Measurements from ENCODE around the gene ZMYND8. TPM values are rescaled to one million over a fixed set of nuclear protein-coding genes. Genes with fewer than 3 reads are reported as not detected.

Gene ZMYND8
- total and polyA plus RNA-seq, 4 donors: 4.5 to 27.4 (median 14.1) TPM

GRCh38 chr20:47346172-47346571 is 10.3 kb downstream of the ZMYND8 start:
- H3K27ac ChIP-seq (ENCODE audit: low read depth in 1 of 2, low read length in 2 of 2): no peak overlapping the region
- H3K9me3 ChIP-seq (ENCODE audit: control insufficient read depth, low read length): no peaks in the 10 kb centered on the region
- no peaks in the 10 kb centered on the region for H3K36me3 ChIP-seq (ENCODE audit: control insufficient read depth in 1 of 2, insufficient read depth in 2 of 2, low read length in 1 of 2)
- no peak overlapping the region for H3K4me3 ChIP-seq (ENCODE audit: low read length in 2 of 2)
- ATAC-seq (ENCODE audit: low FRiP score) (no peak), DNase-seq (no peak)
- peaks cover 4 to 16% of the 10 kb centered on the region in 2 donors for H3K4me1 ChIP-seq (ENCODE audit: control insufficient read depth in 1 of 2, insufficient read depth in 2 of 2, low read length in 2 of 2)
- intact Hi-C loops (cut with DNase I): no loop called here
- no peaks in the 10 kb centered on the region for H3K27me3 ChIP-seq (ENCODE audit: control insufficient read depth in 1 of 2, insufficient read depth in 2 of 2, low read length in 1 of 2)
- 92 to 93% methylated on average over 3 of the region's 3 CpGs for WGBS, 2 donors

- Histone ChIP-seq H3K27me3 (ENCODE audit: control insufficient read depth in 1 of 2, insufficient read depth in 2 of 2, low read length in 1 of 2) (no peaks in the 10 kb centered on the region), H3K4me1 (ENCODE audit: control insufficient read depth in 1 of 2, insufficient read depth in 2 of 2, low read length in 2 of 2) (peaks cover 4 to 10% of the 10 kb centered on the region in 2 donors), H3K27ac (ENCODE audit: low read depth in 1 of 2, low read length in 2 of 2) (no peak overlapping the region), H3K4me3 (ENCODE audit: low read length in 2 of 2) (no peak overlapping the region), H3K9me3 (ENCODE audit: control insufficient read depth, low read length) (no peaks in the 10 kb centered on the region), H3K36me3 (ENCODE audit: control insufficient read depth in 1 of 2, insufficient read depth in 2 of 2, low read length in 1 of 2) (no peaks in the 10 kb centered on the region)
- no peak for DNase-seq
- no peak for ATAC-seq (ENCODE audit: low FRiP score)
- intact Hi-C loops (cut with DNase I): no loop called here
- 96 to 99% methylated on average over 7 of the region's 7 CpGs for WGBS, 2 donors
Observed at GRCh38 chr20:47345214-47345613, 11.3 kb downstream of the ZMYND8 start.

- Histone ChIP-seq H3K9me3 (ENCODE audit: control insufficient read depth, low read length) (no peaks in the 10 kb centered on the region), H3K36me3 (ENCODE audit: control insufficient read depth in 1 of 2, insufficient read depth in 2 of 2, low read length in 1 of 2) (no peaks in the 10 kb centered on the region), H3K4me3 (ENCODE audit: low read length in 2 of 2) (no peak overlapping the region), H3K27me3 (ENCODE audit: control insufficient read depth in 1 of 2, insufficient read depth in 2 of 2, low read length in 1 of 2) (no peaks in the 10 kb centered on the region), H3K4me1 (ENCODE audit: control insufficient read depth in 1 of 2, insufficient read depth in 2 of 2, low read length in 2 of 2) (peaks cover 4 to 5% of the 10 kb centered on the region in 2 donors), H3K27ac (ENCODE audit: low read depth in 1 of 2, low read length in 2 of 2) (no peak overlapping the region)
- DNase-seq (no peak), ATAC-seq (ENCODE audit: low FRiP score) (peak; percentile 35)
- intact Hi-C loops (cut with DNase I): no loop called here
- 20 to 24% methylated on average over 4 of the region's 4 CpGs for WGBS, 2 donors
Observed at GRCh38 chr20:47343007-47343472, 13.5 kb downstream of the ZMYND8 start.

GRCh38 chr20:47338131-47338628 is 18.3 kb downstream of the ZMYND8 start:
- intact Hi-C loops (cut with DNase I): no loop called here
- no peak for ATAC-seq (ENCODE audit: low FRiP score)

GRCh38 chr20:47337413-47337812 is 19.1 kb downstream of the ZMYND8 start:
- H3K27ac ChIP-seq (ENCODE audit: low read depth in 1 of 2, low read length in 2 of 2): no peak overlapping the region
- peaks cover 4% of the 10 kb centered on the region in 2 donors for H3K4me1 ChIP-seq (ENCODE audit: control insufficient read depth in 1 of 2, insufficient read depth in 2 of 2, low read length in 2 of 2)
- whole genome bisulfite sequencing, 2 donors: 96 to 97% methylated on average over 7 of the region's 7 CpGs
- no peak overlapping the region for H3K4me3 ChIP-seq (ENCODE audit: low read length in 2 of 2)
- no peaks in the 10 kb centered on the region for H3K9me3 ChIP-seq (ENCODE audit: control insufficient read depth, low read length)
- intact Hi-C loops (cut with DNase I): no loop called here
- DNase-seq (no peak), ATAC-seq (ENCODE audit: low FRiP score) (no peak)
- no peaks in the 10 kb centered on the region for H3K36me3 ChIP-seq (ENCODE audit: control insufficient read depth in 1 of 2, insufficient read depth in 2 of 2, low read length in 1 of 2)
- H3K27me3 ChIP-seq (ENCODE audit: control insufficient read depth in 1 of 2, insufficient read depth in 2 of 2, low read length in 1 of 2): no peaks in the 10 kb centered on the region

More at GRCh38 chr20:47338131-47338628, 18.3 kb downstream of the ZMYND8 start:
- peaks cover under 1 to 4% of the 10 kb centered on the region in 2 donors for H3K4me1 ChIP-seq (ENCODE audit: control insufficient read depth in 1 of 2, insufficient read depth in 2 of 2, low read length in 2 of 2)
- no peaks in the 10 kb centered on the region for H3K36me3 ChIP-seq (ENCODE audit: control insufficient read depth in 1 of 2, insufficient read depth in 2 of 2, low read length in 1 of 2)
- H3K9me3 ChIP-seq (ENCODE audit: control insufficient read depth, low read length): no peaks in the 10 kb centered on the region
- H3K27me3 ChIP-seq (ENCODE audit: control insufficient read depth in 1 of 2, insufficient read depth in 2 of 2, low read length in 1 of 2): no peaks in the 10 kb centered on the region
- H3K4me3 ChIP-seq (ENCODE audit: low read length in 2 of 2): no peak overlapping the region
- 56 to 60% methylated on average over 11 of the region's 11 CpGs for WGBS, 2 donors
- no peak for DNase-seq
- H3K27ac ChIP-seq (ENCODE audit: low read depth in 1 of 2, low read length in 2 of 2): no peak overlapping the region

- Histone ChIP-seq H3K36me3 (ENCODE audit: control insufficient read depth in 1 of 2, insufficient read depth in 2 of 2, low read length in 1 of 2) (no peaks in the 10 kb centered on the region), H3K27me3 (ENCODE audit: control insufficient read depth in 1 of 2, insufficient read depth in 2 of 2, low read length in 1 of 2) (no peaks in the 10 kb centered on the region), H3K4me3 (ENCODE audit: low read length in 2 of 2) (no peak overlapping the region), H3K27ac (ENCODE audit: low read depth in 1 of 2, low read length in 2 of 2) (peak overlapping the region in 1 of 2 donors; percentile 79), H3K4me1 (ENCODE audit: control insufficient read depth in 1 of 2, insufficient read depth in 2 of 2, low read length in 2 of 2) (peaks cover 4 to 6% of the 10 kb centered on the region in 2 donors), H3K9me3 (ENCODE audit: control insufficient read depth, low read length) (no peaks in the 10 kb centered on the region)
- ATAC-seq (ENCODE audit: low FRiP score) (peak; percentile 66), DNase-seq (peak in 1 of 2 donors; percentile 71)
- intact Hi-C loops (cut with DNase I): no loop called here
- 56% methylated on average over 17 of the region's 17 CpGs for WGBS, 2 donors
Observed at GRCh38 chr20:47336129-47336754, 20.3 kb downstream of the ZMYND8 start.

- ATAC-seq (ENCODE audit: low FRiP score) (no peak), DNase-seq (no peak)
- Histone ChIP-seq H3K4me3 (ENCODE audit: low read length in 2 of 2) (no peak overlapping the region), H3K4me1 (ENCODE audit: control insufficient read depth in 1 of 2, insufficient read depth in 2 of 2, low read length in 2 of 2) (peaks cover 4 to 8% of the 10 kb centered on the region in 2 donors), H3K9me3 (ENCODE audit: control insufficient read depth, low read length) (no peaks in the 10 kb centered on the region), H3K27ac (ENCODE audit: low read depth in 1 of 2, low read length in 2 of 2) (peak overlapping the region in 1 of 2 donors; percentile 1), H3K36me3 (ENCODE audit: control insufficient read depth in 1 of 2, insufficient read depth in 2 of 2, low read length in 1 of 2) (no peaks in the 10 kb centered on the region), H3K27me3 (ENCODE audit: control insufficient read depth in 1 of 2, insufficient read depth in 2 of 2, low read length in 1 of 2) (no peaks in the 10 kb centered on the region)
- 71 to 72% methylated on average over 12 of the region's 12 CpGs for WGBS, 2 donors
- intact Hi-C loops (cut with DNase I): no loop called here
Observed at GRCh38 chr20:47335251-47336128, 21.0 kb downstream of the ZMYND8 start.

GRCh38 chr20:47334022-47334551 is 22.4 kb downstream of the ZMYND8 start:
- WGBS, 2 donors: 13 to 15% methylated on average over 6 of the region's 6 CpGs
- DNase-seq: no peak
- Histone ChIP-seq H3K36me3 (ENCODE audit: control insufficient read depth in 1 of 2, insufficient read depth in 2 of 2, low read length in 1 of 2) (no peaks in the 10 kb centered on the region), H3K27ac (ENCODE audit: low read depth in 1 of 2, low read length in 2 of 2) (peak overlapping the region; percentile 14 to 23), H3K4me3 (ENCODE audit: low read length in 2 of 2) (no peak overlapping the region), H3K4me1 (ENCODE audit: control insufficient read depth in 1 of 2, insufficient read depth in 2 of 2, low read length in 2 of 2) (peaks cover 4 to 8% of the 10 kb centered on the region in 2 donors), H3K9me3 (ENCODE audit: control insufficient read depth, low read length) (no peaks in the 10 kb centered on the region), H3K27me3 (ENCODE audit: control insufficient read depth in 1 of 2, insufficient read depth in 2 of 2, low read length in 1 of 2) (no peaks in the 10 kb centered on the region)
- peak; percentile 55 for ATAC-seq (ENCODE audit: low FRiP score)
- intact Hi-C loops (cut with DNase I): no loop called here

All from aorta (tissue), 5 donors.